Measurements from ENCODE around the gene GPR160.

GPR160 gene

GRCh38 chr3:170077361-170077760 lies 39.6 kb downstream of the GPR160 start:
- H3K36me3 ChIP-seq: no peaks in the 10 kb centered on the region
- no peak overlapping the region for H3K27ac ChIP-seq
- H3K27me3 ChIP-seq (ENCODE audit: insufficient read depth, low read depth, severe bottlenecking): no peaks in the 10 kb centered on the region
- TF ChIP-seq, protein P1, sequence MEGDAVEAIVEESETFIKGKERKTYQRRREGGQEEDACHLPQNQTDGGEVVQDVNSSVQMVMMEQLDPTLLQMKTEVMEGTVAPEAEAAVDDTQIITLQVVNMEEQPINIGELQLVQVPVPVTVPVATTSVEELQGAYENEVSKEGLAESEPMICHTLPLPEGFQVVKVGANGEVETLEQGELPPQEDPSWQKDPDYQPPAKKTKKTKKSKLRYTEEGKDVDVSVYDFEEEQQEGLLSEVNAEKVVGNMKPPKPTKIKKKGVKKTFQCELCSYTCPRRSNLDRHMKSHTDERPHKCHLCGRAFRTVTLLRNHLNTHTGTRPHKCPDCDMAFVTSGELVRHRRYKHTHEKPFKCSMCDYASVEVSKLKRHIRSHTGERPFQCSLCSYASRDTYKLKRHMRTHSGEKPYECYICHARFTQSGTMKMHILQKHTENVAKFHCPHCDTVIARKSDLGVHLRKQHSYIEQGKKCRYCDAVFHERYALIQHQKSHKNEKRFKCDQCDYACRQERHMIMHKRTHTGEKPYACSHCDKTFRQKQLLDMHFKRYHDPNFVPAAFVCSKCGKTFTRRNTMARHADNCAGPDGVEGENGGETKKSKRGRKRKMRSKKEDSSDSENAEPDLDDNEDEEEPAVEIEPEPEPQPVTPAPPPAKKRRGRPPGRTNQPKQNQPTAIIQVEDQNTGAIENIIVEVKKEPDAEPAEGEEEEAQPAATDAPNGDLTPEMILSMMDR (IDR thresholded peaks at IDR 0.05; ENCODE audit: low read depth, low read length): no peak
- no peaks in the 10 kb centered on the region for H3K9me3 ChIP-seq (ENCODE audit: severe bottlenecking)
- no peak for DNase-seq
- no peak overlapping the region for H3K4me3 ChIP-seq (ENCODE audit: low read depth, low read length)

GRCh38 chr3:170078620-170079281 lies 41.0 kb downstream of the GPR160 start:
- Histone ChIP-seq H3K27me3 (ENCODE audit: insufficient read depth, low read depth, severe bottlenecking) (no peaks in the 10 kb centered on the region), H3K4me3 (ENCODE audit: low read depth, low read length) (no peak overlapping the region), H3K27ac (no peak overlapping the region), H3K36me3 (no peaks in the 10 kb centered on the region), H3K9me3 (ENCODE audit: severe bottlenecking) (no peaks in the 10 kb centered on the region)
- no peak for DNase-seq
- TF ChIP-seq, protein P1 (IDR thresholded peaks at IDR 0.05; ENCODE audit: low read depth, low read length): no peak

- no peak for DNase-seq
- Histone ChIP-seq H3K9me3 (ENCODE audit: severe bottlenecking) (no peaks in the 10 kb centered on the region), H3K27me3 (ENCODE audit: insufficient read depth, low read depth, severe bottlenecking) (no peaks in the 10 kb centered on the region), H3K4me3 (ENCODE audit: low read depth, low read length) (no peak overlapping the region), H3K27ac (no peak overlapping the region), H3K36me3 (no peaks in the 10 kb centered on the region)
- TF ChIP-seq, protein P1 (IDR thresholded peaks at IDR 0.05; ENCODE audit: low read depth, low read length): no peak
Measured at GRCh38 chr3:170079536-170080165, 41.9 kb downstream of the GPR160 start.

- H3K9me3 ChIP-seq (ENCODE audit: severe bottlenecking): no peaks in the 10 kb centered on the region
- TF ChIP-seq, protein P1 (IDR thresholded peaks at IDR 0.05; ENCODE audit: low read depth, low read length): no peak
- no peak overlapping the region for H3K27ac ChIP-seq
- H3K27me3 ChIP-seq (ENCODE audit: insufficient read depth, low read depth, severe bottlenecking): no peaks in the 10 kb centered on the region
- no peaks in the 10 kb centered on the region for H3K36me3 ChIP-seq
- DNase-seq: no peak
- H3K4me3 ChIP-seq (ENCODE audit: low read depth, low read length): no peak overlapping the region
Measured at GRCh38 chr3:170080605-170081004, 42.8 kb downstream of the GPR160 start.

DNA sequence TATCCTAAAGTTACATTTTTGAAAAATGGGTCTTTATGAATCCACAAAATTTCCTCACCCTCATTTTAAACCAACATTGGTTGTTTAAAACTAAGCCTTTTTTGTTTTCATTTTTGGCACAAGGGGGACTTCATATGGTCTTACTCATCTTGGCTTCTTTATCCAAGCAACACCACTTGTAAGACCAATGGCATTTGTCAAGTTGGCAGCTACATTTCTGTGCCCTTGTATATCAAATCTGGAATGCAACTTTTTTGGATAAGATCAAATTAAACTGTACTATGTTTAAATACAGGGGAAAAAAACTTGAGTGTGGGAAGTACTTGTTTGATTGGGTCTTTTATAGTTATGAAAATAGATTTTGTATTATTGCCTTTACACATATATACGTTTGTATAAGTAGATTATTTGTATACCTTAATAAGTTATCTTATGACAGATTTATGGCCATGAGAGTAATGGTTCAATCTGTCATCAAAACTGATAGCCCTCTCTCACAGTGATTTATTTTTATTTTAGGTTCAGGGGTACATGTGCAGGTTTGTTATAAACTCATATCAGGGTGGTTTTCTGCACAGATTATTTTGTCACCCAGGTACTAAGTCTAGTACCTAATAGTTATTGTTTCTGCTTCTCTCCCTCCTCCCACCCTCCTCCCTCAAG lies 43.4 kb downstream of the GPR160 start:
- Histone ChIP-seq H3K9me3 (ENCODE audit: severe bottlenecking) (no peaks in the 10 kb centered on the region), H3K27me3 (ENCODE audit: insufficient read depth, low read depth, severe bottlenecking) (no peaks in the 10 kb centered on the region), H3K4me3 (ENCODE audit: low read depth, low read length) (no peak overlapping the region), H3K27ac (no peak overlapping the region), H3K36me3 (peaks cover 2% of the 10 kb centered on the region)
- TF ChIP-seq, protein P1 (IDR thresholded peaks at IDR 0.05; ENCODE audit: low read depth, low read length): no peak
- DNase-seq: no peak

Measured in WERI-Rb-1 (cell line).